ENCODE results near the gene PTGIS. TPM values are rescaled to one million over a fixed set of nuclear protein-coding genes. Genes with fewer than 3 reads are reported as not detected.

PTGIS gene
- total RNA-seq, 1 experiment from 2014 or later = 20.0 TPM

DNA sequence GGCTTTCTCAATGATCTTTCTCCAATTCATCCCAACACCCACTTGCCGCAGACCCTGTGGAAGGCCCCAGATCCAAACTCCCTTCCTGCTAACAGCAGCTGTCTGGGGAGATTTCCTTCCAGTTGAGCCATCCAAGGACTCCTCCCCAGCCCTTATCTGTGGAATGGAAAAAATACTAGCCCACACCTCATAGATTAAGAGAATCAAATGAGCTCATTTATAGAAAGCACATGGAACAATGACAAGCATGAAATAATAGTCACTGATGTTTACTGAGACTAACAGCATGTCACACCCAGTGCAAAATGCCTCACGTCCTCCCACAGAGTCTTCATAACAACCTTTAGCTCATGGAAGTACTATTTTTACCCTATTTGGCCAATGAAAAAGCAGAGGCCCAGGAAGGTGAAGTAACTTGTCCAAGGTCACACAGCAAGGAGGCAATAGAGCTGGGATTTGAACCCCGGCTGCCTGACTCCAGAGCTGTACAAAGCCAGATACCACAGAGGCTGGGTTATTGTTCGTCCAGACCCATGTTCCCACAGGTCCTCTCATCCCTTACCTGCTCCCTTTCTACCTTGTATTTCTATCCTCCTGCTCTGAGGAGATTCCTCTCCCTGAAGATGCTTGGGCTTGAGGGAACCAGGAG lies 23.4 kb upstream of the PTGIS start:
- Mint-ChIP-seq H3K27ac (no peak overlapping the region), H3K4me1 (peaks cover 3 to 7% of the 10 kb centered on the region in 2 experiments; a peak in 2 of 4 replicates)

More for the DNA sequence above, 23.4 kb upstream of the PTGIS start:
- no peak overlapping the region for H3K4me2 ChIP-seq (ENCODE audit: insufficient read depth, insufficient read length, low read length)
- no peaks in the 10 kb centered on the region for H3K79me2 ChIP-seq (ENCODE audit: insufficient read depth, low read length)
- H3K18ac ChIP-seq (ENCODE audit: insufficient read length, low read depth, low read length) = no peak overlapping the region
- H2BK5ac ChIP-seq (ENCODE audit: insufficient read length, low read length) = no peak overlapping the region
- no peak overlapping the region for H3K56ac ChIP-seq (ENCODE audit: insufficient read length, low read depth, low read length)
- no peak overlapping the region for H2AFZ ChIP-seq (ENCODE audit: low read length)
- H3K27me3 ChIP-seq (ENCODE audit: insufficient read depth, low read length) = no peaks in the 10 kb centered on the region
- H3K4me1 ChIP-seq (ENCODE audit: insufficient read depth, low read length) = no peaks in the 10 kb centered on the region
- Mint-ChIP-seq H3K27me3 (ENCODE audit: low read depth) (peaks cover 5% of the 10 kb centered on the region), H3K9me3 (no peaks in the 10 kb centered on the region; a peak in 1 of 5 replicates), H3K4me3 (no peak overlapping the region), H3K36me3 (ENCODE audit: insufficient read depth in 1 of 3, low read depth in 3 of 3) (no peaks in the 10 kb centered on the region)
- no peak overlapping the region for H2BK12ac ChIP-seq (ENCODE audit: insufficient read length, low read depth, low read length)
- H4K20me1 ChIP-seq (ENCODE audit: control insufficient read depth, insufficient read depth, insufficient read length) = no peaks in the 10 kb centered on the region
- H3K4ac ChIP-seq (ENCODE audit: low read depth, low read length) = no peak overlapping the region
- H4K8ac ChIP-seq (replicated peaks; ENCODE audit: insufficient read length, low read depth, low read length) = no peak overlapping the region
- no peak overlapping the region for H3K23ac ChIP-seq (ENCODE audit: insufficient read length, low read depth, low read length)
- no peak for TF ChIP-seq CTCF (conservative IDR thresholded peaks at IDR 0.05)
- H2BK120ac ChIP-seq (ENCODE audit: low read depth, low read length, poor library complexity, severe bottlenecking) = no peak overlapping the region
- H2BK15ac ChIP-seq (ENCODE audit: low read depth, low read length) = no peak overlapping the region
- no peak overlapping the region for H2AK5ac ChIP-seq (ENCODE audit: insufficient read length, low read length)
- no peak overlapping the region for H3K9ac ChIP-seq (ENCODE audit: extremely low read depth, insufficient read length, low read length)
- no peak overlapping the region for H4K91ac ChIP-seq (ENCODE audit: insufficient read length, low read depth, low read length)
- H3K79me1 ChIP-seq (ENCODE audit: insufficient read depth, low read depth, low read length, poor library complexity, severe bottlenecking) = no peaks in the 10 kb centered on the region
- H3K27ac ChIP-seq (ENCODE audit: insufficient read length, low read depth, low read length) = no peak overlapping the region
- H3K14ac ChIP-seq (ENCODE audit: insufficient read depth, low read length) = no peak overlapping the region
- DNase-seq = no peak
- no peak overlapping the region for H3T11ph ChIP-seq (ENCODE audit: low read length)
- no peak overlapping the region for H4K5ac ChIP-seq (ENCODE audit: insufficient read length, low read depth, low read length)
- WGBS (ENCODE audit: extremely low coverage, insufficient read length, low lambda C conversion rate) = no CpG with 5 or more reads among the region's 4 CpGs
- no peaks in the 10 kb centered on the region for H3K23me2 ChIP-seq (ENCODE audit: insufficient read length, low read depth, low read length, poor library complexity, severe bottlenecking)
- no peaks in the 10 kb centered on the region for H3K9me3 ChIP-seq (ENCODE audit: control insufficient read depth, low read depth, low read length)
- no peak overlapping the region for H2BK20ac ChIP-seq (ENCODE audit: low read depth, low read length, poor library complexity, severe bottlenecking)

Measured in H9 (cell line).